Measurements from ENCODE around the gene ADAM22. TPM values are rescaled to one million over a fixed set of nuclear protein-coding genes. Genes with fewer than 3 reads are reported as not detected.

The ADAM22 gene
- total RNA-seq, 1 donor = 1.3 TPM

- TF ChIP-seq, protein P1, sequence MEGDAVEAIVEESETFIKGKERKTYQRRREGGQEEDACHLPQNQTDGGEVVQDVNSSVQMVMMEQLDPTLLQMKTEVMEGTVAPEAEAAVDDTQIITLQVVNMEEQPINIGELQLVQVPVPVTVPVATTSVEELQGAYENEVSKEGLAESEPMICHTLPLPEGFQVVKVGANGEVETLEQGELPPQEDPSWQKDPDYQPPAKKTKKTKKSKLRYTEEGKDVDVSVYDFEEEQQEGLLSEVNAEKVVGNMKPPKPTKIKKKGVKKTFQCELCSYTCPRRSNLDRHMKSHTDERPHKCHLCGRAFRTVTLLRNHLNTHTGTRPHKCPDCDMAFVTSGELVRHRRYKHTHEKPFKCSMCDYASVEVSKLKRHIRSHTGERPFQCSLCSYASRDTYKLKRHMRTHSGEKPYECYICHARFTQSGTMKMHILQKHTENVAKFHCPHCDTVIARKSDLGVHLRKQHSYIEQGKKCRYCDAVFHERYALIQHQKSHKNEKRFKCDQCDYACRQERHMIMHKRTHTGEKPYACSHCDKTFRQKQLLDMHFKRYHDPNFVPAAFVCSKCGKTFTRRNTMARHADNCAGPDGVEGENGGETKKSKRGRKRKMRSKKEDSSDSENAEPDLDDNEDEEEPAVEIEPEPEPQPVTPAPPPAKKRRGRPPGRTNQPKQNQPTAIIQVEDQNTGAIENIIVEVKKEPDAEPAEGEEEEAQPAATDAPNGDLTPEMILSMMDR (IDR thresholded peaks at IDR 0.05; ENCODE audit: insufficient read depth, low read length) = no peak
- DNase-seq (ENCODE audit: low read depth) = no peak
- H3K4me3 ChIP-seq (ENCODE audit: low read depth, low read length) = no peak overlapping the region
These were observed 231.6 kb downstream of the ADAM22 start for GRCh38 chr7:88165697-88166096.

DNA sequence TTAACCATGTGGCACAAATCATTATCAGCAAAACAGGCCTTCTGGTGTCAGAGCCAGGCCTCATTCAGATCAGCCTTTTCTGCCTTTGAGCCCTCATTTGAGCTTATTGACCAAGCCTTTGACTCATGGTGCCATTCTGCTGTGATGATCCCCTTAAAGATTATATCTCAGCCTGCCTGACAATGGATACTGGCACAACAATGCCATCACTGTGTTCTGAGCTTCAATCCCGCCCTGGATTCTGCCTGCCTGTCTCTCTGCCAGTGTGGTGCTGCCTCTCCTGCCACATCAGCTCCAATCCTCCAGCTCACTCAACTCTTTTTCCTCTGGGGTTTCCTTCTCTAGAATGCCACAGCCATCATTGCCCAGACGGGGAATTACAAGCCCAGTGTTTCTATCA, 233.2 kb downstream of the ADAM22 start:
- H3K4me3 ChIP-seq (ENCODE audit: low read depth, low read length) = no peak overlapping the region
- TF ChIP-seq, protein P1 (IDR thresholded peaks at IDR 0.05; ENCODE audit: insufficient read depth, low read length) = no peak
- DNase-seq (ENCODE audit: low read depth) = no peak

DNA sequence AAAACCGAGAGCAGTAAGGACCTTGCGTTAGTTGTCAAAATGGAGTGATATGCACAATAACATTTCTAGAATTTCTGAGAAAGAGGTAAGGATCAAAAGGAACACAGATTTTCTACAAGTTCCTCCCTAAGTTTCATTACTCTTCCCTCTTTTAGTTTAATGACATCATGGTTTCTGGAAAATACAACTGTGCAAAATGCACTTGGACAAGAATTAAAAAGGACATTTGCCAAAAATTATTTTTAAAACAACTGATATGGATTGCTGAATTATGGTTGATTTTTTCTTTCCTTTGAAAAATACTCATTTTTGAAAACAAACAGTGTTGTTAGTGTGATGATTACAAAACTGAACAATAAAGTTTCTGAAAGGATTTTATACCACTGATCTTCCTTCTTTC, 233.7 kb downstream of the ADAM22 start:
- no peak overlapping the region for H3K4me3 ChIP-seq (ENCODE audit: low read depth, low read length)
- DNase-seq (ENCODE audit: low read depth) = no peak
- TF ChIP-seq, protein P1 (IDR thresholded peaks at IDR 0.05; ENCODE audit: insufficient read depth, low read length) = no peak

DNA sequence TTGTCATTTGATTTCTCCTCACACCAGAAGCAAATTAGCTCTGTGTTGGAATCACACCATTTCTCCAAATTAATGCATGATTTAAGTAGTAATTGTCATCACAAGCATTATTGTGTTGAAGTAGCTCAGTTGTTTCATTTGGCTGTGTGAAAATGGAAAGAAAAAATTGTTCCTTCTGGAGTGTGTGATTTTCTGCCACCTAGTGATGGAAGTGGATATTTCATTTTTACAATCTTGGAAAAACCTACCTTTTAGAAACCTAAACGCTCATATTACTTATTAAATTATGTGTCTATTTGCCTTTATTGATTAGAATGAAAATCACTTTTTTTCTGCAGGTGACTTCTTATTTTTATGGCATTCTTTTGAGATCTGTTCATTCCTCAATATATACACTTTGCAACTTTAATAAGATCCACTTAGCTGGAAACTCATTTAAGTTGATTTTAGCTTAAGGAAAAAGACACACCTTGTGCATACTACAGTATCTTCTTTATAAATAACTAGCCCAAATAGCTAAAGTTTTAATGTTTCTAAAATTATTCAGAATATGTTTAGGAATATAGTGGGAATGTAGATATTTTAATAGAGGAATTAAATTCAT, 235.8 kb downstream of the ADAM22 start:
- TF ChIP-seq, protein P1 (IDR thresholded peaks at IDR 0.05; ENCODE audit: insufficient read depth, low read length) = peak; percentile 60
- DNase-seq (ENCODE audit: low read depth) = peak; percentile 26
- no peak overlapping the region for H3K4me3 ChIP-seq (ENCODE audit: low read depth, low read length)

- no peak overlapping the region for H3K4me3 ChIP-seq (ENCODE audit: low read depth, low read length)
- DNase-seq (ENCODE audit: low read depth) = no peak
- TF ChIP-seq, protein P1 (IDR thresholded peaks at IDR 0.05; ENCODE audit: insufficient read depth, low read length) = no peak
These were observed 238.8 kb downstream of the ADAM22 start for GRCh38 chr7:88172842-88173241.

DNA sequence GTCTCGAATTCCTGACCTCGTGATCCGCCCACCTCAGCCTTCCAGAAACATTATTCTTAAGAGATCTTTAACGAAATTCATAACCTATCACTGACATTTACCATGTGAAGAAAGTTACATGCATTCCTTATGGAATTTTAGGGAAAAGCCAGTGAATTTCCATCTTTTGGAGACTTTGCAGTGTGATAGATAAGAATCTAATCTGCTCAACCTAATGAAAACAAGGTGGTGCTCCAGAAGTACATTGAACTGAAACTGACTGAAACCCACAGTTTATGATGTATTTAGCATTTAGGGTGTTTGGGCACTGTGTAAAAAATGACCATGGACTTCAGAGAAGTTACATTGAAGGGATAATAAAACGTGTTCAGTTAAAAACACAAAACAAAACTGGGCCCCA, 242.1 kb downstream of the ADAM22 start:
- TF ChIP-seq, protein P1 (IDR thresholded peaks at IDR 0.05; ENCODE audit: insufficient read depth, low read length) = no peak
- DNase-seq (ENCODE audit: low read depth) = no peak
- H3K4me3 ChIP-seq (ENCODE audit: low read depth, low read length) = no peak overlapping the region

DNA sequence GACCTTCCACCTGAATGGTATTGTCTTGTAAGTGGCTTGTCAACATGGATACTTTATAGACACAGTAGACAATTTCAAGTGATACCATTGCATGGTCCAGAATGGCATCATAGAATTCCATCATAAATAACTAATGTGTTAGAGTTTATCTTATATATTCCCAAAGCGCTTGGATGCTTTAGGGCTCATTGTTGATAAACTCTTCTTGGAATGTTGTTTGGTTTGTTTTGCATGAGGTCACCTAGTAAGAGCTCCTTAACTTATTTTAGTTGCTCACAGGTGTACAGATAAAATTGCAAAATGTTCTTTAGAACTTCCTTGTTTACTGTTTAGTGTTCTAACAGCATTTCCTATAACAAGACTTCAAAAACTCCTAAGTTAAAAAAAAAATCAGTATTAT, 249.0 kb downstream of the ADAM22 start:
- no peak for DNase-seq (ENCODE audit: low read depth)
- TF ChIP-seq, protein P1 (IDR thresholded peaks at IDR 0.05; ENCODE audit: insufficient read depth, low read length) = no peak

More for the DNA sequence above, 249.0 kb downstream of the ADAM22 start:
- H3K4me3 ChIP-seq (ENCODE audit: low read depth, low read length) = no peak overlapping the region

Measured in fibroblast of the aortic adventitia (primary cell).